Measurements from ENCODE around the gene EEPD1.

DNA sequence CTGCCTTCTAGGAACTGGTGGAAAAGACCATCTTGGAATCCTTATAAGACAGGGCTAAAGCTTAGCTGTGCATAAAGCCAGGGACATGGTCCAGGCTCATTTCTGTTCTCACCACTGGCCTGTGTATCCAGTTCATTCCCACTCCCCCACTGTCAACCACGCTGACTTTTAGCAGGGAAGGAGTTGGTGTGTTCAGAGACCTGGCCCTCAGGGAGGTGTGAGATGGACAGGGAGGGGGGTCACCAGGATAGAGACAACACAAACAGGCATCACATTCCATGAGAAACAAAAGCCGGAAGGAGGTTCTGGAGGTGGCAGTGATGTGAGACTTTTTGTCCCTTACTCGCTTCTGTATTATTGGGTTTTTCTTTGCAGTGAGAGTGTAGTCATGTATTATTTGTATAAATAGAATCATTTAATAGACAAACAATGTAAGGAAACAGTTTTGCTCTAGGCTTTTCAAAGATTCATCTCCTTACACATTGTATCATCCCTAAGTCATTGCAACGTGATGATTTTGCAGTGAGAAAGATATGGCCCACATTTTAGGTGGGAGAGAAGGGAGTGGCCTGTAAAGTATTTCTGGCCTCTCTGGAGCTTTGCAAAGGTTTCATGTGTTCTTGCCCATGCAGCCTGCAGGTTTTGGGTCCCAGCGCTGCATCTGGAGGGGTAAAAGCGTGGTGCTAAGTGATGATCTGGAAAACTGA lies 52.0 kb downstream of the EEPD1 start:
- TF ChIP-seq, protein P1, sequence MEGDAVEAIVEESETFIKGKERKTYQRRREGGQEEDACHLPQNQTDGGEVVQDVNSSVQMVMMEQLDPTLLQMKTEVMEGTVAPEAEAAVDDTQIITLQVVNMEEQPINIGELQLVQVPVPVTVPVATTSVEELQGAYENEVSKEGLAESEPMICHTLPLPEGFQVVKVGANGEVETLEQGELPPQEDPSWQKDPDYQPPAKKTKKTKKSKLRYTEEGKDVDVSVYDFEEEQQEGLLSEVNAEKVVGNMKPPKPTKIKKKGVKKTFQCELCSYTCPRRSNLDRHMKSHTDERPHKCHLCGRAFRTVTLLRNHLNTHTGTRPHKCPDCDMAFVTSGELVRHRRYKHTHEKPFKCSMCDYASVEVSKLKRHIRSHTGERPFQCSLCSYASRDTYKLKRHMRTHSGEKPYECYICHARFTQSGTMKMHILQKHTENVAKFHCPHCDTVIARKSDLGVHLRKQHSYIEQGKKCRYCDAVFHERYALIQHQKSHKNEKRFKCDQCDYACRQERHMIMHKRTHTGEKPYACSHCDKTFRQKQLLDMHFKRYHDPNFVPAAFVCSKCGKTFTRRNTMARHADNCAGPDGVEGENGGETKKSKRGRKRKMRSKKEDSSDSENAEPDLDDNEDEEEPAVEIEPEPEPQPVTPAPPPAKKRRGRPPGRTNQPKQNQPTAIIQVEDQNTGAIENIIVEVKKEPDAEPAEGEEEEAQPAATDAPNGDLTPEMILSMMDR (IDR thresholded peaks at IDR 0.05) = no peak
- TF ChIP-seq POLR2A (IDR thresholded peaks at IDR 0.05) = no peak

All from thyroid gland (tissue), 4 donors.